ENCODE results near the gene CDC42BPA.
"Not testable (repeated sequence)": the region's sequence is repeated elsewhere in the genome, so short reads cannot be mapped to it uniquely, and the experiment has no call there.

Gene CDC42BPA

GRCh38 chr1:226960944-226961765, 357.1 kb downstream of the CDC42BPA start:
- no peak for FAIRE-seq

GRCh38 chr1:226960256-226960655, 358.0 kb downstream of the CDC42BPA start:
- FAIRE-seq = no peak

- no peak for FAIRE-seq
These were observed 360.0 kb downstream of the CDC42BPA start for GRCh38 chr1:226958300-226958699.

- FAIRE-seq = no peak
These were observed 360.6 kb downstream of the CDC42BPA start for GRCh38 chr1:226957714-226958113.

GRCh38 chr1:226956942-226957713, 361.2 kb downstream of the CDC42BPA start:
- FAIRE-seq = no peak

GRCh38 chr1:226955857-226956256, 362.4 kb downstream of the CDC42BPA start:
- FAIRE-seq = not testable (repeated sequence)

- no peak for FAIRE-seq
These were observed 363.5 kb downstream of the CDC42BPA start for GRCh38 chr1:226954777-226955176.

GRCh38 chr1:226954337-226954736, 364.0 kb downstream of the CDC42BPA start:
- FAIRE-seq = no peak

GRCh38 chr1:226953175-226953800, 365.0 kb downstream of the CDC42BPA start:
- FAIRE-seq = no peak

- no peak for FAIRE-seq
These were observed 366.2 kb downstream of the CDC42BPA start for GRCh38 chr1:226952118-226952441.

GRCh38 chr1:226951286-226952117, 366.8 kb downstream of the CDC42BPA start:
- FAIRE-seq = no peak

- FAIRE-seq = no peak
These were observed 367.4 kb downstream of the CDC42BPA start for GRCh38 chr1:226950871-226951270.

- FAIRE-seq = no peak
These were observed 368.0 kb downstream of the CDC42BPA start for GRCh38 chr1:226950316-226950715.

GRCh38 chr1:226949401-226949800, 368.9 kb downstream of the CDC42BPA start:
- no peak for FAIRE-seq

- no peak for FAIRE-seq
These were observed 369.3 kb downstream of the CDC42BPA start for GRCh38 chr1:226948996-226949395.

GRCh38 chr1:226948480-226948879, 369.8 kb downstream of the CDC42BPA start:
- FAIRE-seq = no peak

GRCh38 chr1:226948051-226948450, 370.2 kb downstream of the CDC42BPA start:
- no peak for FAIRE-seq

GRCh38 chr1:226946841-226947240, 371.5 kb downstream of the CDC42BPA start:
- FAIRE-seq = no peak

- FAIRE-seq = no peak
These were observed 372.0 kb downstream of the CDC42BPA start for GRCh38 chr1:226946285-226946684.

- FAIRE-seq = no peak
These were observed 372.4 kb downstream of the CDC42BPA start for GRCh38 chr1:226945858-226946245.

GRCh38 chr1:226945106-226945857, 373.0 kb downstream of the CDC42BPA start:
- FAIRE-seq = no peak

- no peak for FAIRE-seq
These were observed 374.4 kb downstream of the CDC42BPA start for GRCh38 chr1:226943927-226944326.

All from endometrium (tissue), 2 donors.